ENCODE measurements around the gene ZNF660. TPM values are rescaled to one million over a fixed set of nuclear protein-coding genes. Genes with fewer than 3 reads are reported as not detected.

ZNF660 gene
- total and polyA plus RNA-seq, 2 donors from 2014 or later = 0.69 to 5.3 TPM

GRCh38 chr3:44554626-44555592, 29.9 kb upstream of the ZNF660 start, which contains the start of gene ZKSCAN7:
ZKSCAN7 (plus strand) TSS chr3:44555193; CDS start chr3:44557048, 1,855 bp downstream.
- intact Hi-C loops (cut with DNase I) = no loop called here
- H3K9ac ChIP-seq (ENCODE audit: low read length in 3 of 3) = peak within 1 kb of the TSS; percentile 74 to 77 (median 75)
- H3K27ac ChIP-seq (ENCODE audit: low read depth in 2 of 2, low read length in 2 of 2) = peak within 1 kb of the TSS; percentile 13 to 67
- no peak for TF ChIP-seq CTCF (IDR thresholded peaks at IDR 0.05; ENCODE audit: borderline replicate concordance, extremely low read depth, insufficient read depth)
- no peaks in the 10 kb centered on the region for H3K9me3 ChIP-seq (ENCODE audit: control insufficient read depth in 2 of 3, insufficient read depth in 1 of 3, low read length in 3 of 3)
- H3K27me3 ChIP-seq (ENCODE audit: control insufficient read depth, insufficient read depth, low read length) = peaks cover 3% of the 10 kb centered on the region
- peaks cover 0 to 6% (median 5%) of the 10 kb centered on the region in 3 donors for H3K4me1 ChIP-seq (ENCODE audit: control insufficient read depth in 2 of 3, insufficient read depth in 2 of 3, low read depth in 1 of 3, low read length in 3 of 3)
- FAIRE-seq (no peak), DNase-seq (peak; percentile 86 to 92 (median 87))
- H3K4me3 ChIP-seq (ENCODE audit: low read length in 3 of 3) = peak within 1 kb of the TSS; percentile 96
- H3K36me3 ChIP-seq (ENCODE audit: control insufficient read depth in 2 of 3, insufficient read depth in 3 of 3, low read length in 3 of 3) = peaks cover 0 to 8% (median 0%) of the 10 kb centered on the region in 3 donors

GRCh38 chr3:44555723-44556122, 29.0 kb upstream of the ZNF660 start:
- peak overlapping the region; percentile 74 to 77 (median 75) for H3K9ac ChIP-seq (ENCODE audit: low read length in 3 of 3)
- no peak for TF ChIP-seq CTCF (IDR thresholded peaks at IDR 0.05; ENCODE audit: borderline replicate concordance, extremely low read depth, insufficient read depth)
- H3K4me1 ChIP-seq (ENCODE audit: control insufficient read depth in 2 of 3, insufficient read depth in 2 of 3, low read depth in 1 of 3, low read length in 3 of 3) = peaks cover 0 to 6% (median 5%) of the 10 kb centered on the region in 3 donors
- intact Hi-C loops (cut with DNase I) = no loop called here
- peak overlapping the region; percentile 96 for H3K4me3 ChIP-seq (ENCODE audit: low read length in 3 of 3)
- H3K36me3 ChIP-seq (ENCODE audit: control insufficient read depth in 2 of 3, insufficient read depth in 3 of 3, low read length in 3 of 3) = peaks cover 0 to 8% (median 1%) of the 10 kb centered on the region in 3 donors
- no peak overlapping the region for H3K27ac ChIP-seq (ENCODE audit: low read depth in 2 of 2, low read length in 2 of 2)
- DNase-seq = peak in 2 of 5 donors; percentile 12 to 13
- no peaks in the 10 kb centered on the region for H3K9me3 ChIP-seq (ENCODE audit: control insufficient read depth in 2 of 3, insufficient read depth in 1 of 3, low read length in 3 of 3)
- FAIRE-seq = no peak
- peaks cover 3% of the 10 kb centered on the region for H3K27me3 ChIP-seq (ENCODE audit: control insufficient read depth, insufficient read depth, low read length)

- Histone ChIP-seq H3K9ac (ENCODE audit: low read length in 3 of 3) (no peak overlapping the region), H3K4me3 (ENCODE audit: low read length in 3 of 3) (no peak overlapping the region), H3K27me3 (ENCODE audit: control insufficient read depth, insufficient read depth, low read length) (no peaks in the 10 kb centered on the region), H3K9me3 (ENCODE audit: control insufficient read depth in 2 of 3, insufficient read depth in 1 of 3, low read length in 3 of 3) (peaks cover 0 to 2% (median 0%) of the 10 kb centered on the region in 3 donors), H3K4me1 (ENCODE audit: control insufficient read depth in 2 of 3, insufficient read depth in 2 of 3, low read depth in 1 of 3, low read length in 3 of 3) (peaks cover 0 to 6% (median 5%) of the 10 kb centered on the region in 3 donors), H3K36me3 (ENCODE audit: control insufficient read depth in 2 of 3, insufficient read depth in 3 of 3, low read length in 3 of 3) (peaks cover 0 to 8% (median 2%) of the 10 kb centered on the region in 3 donors), H3K27ac (ENCODE audit: low read depth in 2 of 2, low read length in 2 of 2) (no peak overlapping the region)
- FAIRE-seq (no peak), DNase-seq (no peak)
- TF ChIP-seq CTCF (IDR thresholded peaks at IDR 0.05; ENCODE audit: borderline replicate concordance, extremely low read depth, insufficient read depth) = no peak
- intact Hi-C loops (cut with DNase I) = no loop called here
These were observed 27.7 kb upstream of the ZNF660 start for GRCh38 chr3:44557074-44557473.

Measured in kidney (tissue), 14 donors.